Measurements from ENCODE around the gene FICD.

FICD gene

DNA sequence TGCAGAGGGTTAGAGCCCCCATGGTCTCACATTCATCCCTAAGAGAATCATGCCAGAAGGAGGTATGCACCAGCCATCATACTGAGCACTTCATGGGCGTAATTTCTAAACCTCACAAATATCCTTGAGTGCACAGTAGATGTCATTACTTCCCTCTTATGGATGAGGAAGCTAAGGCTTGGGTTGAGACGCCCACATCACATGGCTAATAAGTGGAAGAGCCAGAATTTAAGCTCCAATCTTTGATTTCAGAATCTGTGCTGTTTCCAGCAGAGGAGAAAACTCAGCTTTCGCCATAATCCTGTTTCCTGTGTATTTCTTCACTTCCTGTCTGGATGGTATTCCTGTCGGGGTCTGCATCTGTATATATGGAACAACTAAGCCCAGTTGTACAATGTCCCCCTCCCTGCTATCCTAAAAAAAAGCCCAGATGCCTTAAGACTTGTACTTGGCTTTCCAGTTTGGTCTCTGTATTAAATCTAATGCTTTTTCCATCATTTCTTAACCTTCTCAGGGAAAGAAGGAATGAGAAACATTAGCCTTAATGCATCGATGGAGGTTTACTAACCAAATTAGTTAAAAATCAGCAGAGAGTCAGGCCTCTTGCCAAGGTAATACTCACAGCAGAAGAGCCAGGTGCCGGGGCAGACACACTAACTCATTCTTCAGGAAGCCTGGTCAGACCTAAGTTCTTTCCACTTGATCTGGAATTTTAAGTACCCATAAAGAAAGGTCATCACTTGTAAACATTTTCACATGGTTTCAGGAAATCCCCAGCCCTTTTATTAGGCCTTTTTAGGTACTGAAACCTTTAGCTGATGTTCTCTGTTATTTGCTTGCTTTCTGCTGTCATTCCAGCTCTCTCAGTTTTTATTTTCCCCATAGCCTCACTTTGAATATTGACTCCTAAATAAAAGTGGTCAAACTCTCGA is 52.6 kb downstream of the FICD start:
- DNase-seq, result no peak

DNA sequence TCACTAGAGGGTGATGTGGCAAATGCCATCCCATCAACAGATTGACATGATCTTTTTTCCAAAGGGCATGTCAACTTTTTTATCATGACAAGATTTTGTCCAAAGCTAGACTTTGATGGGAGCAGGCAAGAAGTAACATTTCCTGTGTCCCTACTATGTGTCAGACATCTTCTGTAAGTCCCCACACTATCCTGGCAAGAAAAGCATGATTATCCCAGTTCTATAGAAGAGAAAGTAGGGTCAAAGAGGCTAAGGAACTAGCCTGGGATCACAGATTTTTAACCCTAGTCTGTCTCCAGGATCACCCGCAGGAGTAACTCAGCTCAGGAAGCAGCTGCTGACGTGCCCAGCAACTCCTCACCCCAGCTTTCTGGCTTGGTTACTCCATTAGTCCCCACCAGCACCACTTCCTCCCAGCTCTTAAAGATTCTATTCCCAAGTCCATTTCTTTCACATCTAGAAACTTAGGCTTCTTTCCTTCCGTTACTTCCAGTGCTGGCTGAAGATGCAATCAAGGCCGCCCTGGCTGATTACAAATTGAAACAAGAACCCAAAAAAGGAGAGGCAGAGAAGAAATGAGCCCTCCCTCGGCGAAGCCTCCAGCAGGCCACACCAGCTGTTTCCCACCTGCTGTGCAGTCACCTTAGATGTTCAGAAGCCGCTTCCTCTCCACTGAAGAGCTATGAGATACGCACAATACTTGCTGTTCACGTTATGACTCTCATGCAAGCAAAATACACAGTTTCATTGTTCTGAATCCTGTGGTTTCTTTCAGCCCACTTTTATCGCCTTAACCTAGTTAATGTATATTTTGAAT is 53.5 kb downstream of the FICD start:
- peak; percentile 67 for DNase-seq

Measured in CD4-positive, alpha-beta T cell treated with Interferon gamma for 1 hour (primary cell).